ENCODE measurements around the gene NELL1.

NELL1 gene

GRCh38 chr11:21195995-21196394 is 526.6 kb downstream of the NELL1 start:
- TF ChIP-seq GATA2 (IDR thresholded peaks at IDR 0.05; ENCODE audit: low read depth, low read length), result no peak
- no peak for TF ChIP-seq GATA3 (IDR thresholded peaks at IDR 0.05; ENCODE audit: low read depth, low read length)

- TF ChIP-seq GATA3 (IDR thresholded peaks at IDR 0.05; ENCODE audit: low read depth, low read length) (no peak), GATA2 (IDR thresholded peaks at IDR 0.05; ENCODE audit: low read depth, low read length) (no peak)
These were observed 529.1 kb downstream of the NELL1 start for GRCh38 chr11:21198498-21198897.

- TF ChIP-seq GATA3 (IDR thresholded peaks at IDR 0.05; ENCODE audit: low read depth, low read length) (no peak), GATA2 (IDR thresholded peaks at IDR 0.05; ENCODE audit: low read depth, low read length) (no peak)
These were observed 535.8 kb downstream of the NELL1 start for GRCh38 chr11:21205205-21205604.

- TF ChIP-seq GATA3 (IDR thresholded peaks at IDR 0.05; ENCODE audit: low read depth, low read length), result no peak
- TF ChIP-seq GATA2 (IDR thresholded peaks at IDR 0.05; ENCODE audit: low read depth, low read length), result no peak
These were observed 556.5 kb downstream of the NELL1 start for GRCh38 chr11:21225860-21226259.

- no peak for TF ChIP-seq GATA3 (IDR thresholded peaks at IDR 0.05; ENCODE audit: low read depth, low read length)
- TF ChIP-seq GATA2 (IDR thresholded peaks at IDR 0.05; ENCODE audit: low read depth, low read length), result no peak
These were observed 559.8 kb downstream of the NELL1 start for GRCh38 chr11:21229224-21229623.

- TF ChIP-seq GATA2 (IDR thresholded peaks at IDR 0.05; ENCODE audit: low read depth, low read length) (no peak), GATA3 (IDR thresholded peaks at IDR 0.05; ENCODE audit: low read depth, low read length) (no peak)
These were observed 580.8 kb downstream of the NELL1 start for GRCh38 chr11:21250196-21250595.

- TF ChIP-seq GATA2 (IDR thresholded peaks at IDR 0.05; ENCODE audit: low read depth, low read length) (no peak), GATA3 (IDR thresholded peaks at IDR 0.05; ENCODE audit: low read depth, low read length) (no peak)
These were observed 584.7 kb downstream of the NELL1 start for GRCh38 chr11:21254055-21254454.

- TF ChIP-seq GATA3 (IDR thresholded peaks at IDR 0.05; ENCODE audit: low read depth, low read length), result no peak
- no peak for TF ChIP-seq GATA2 (IDR thresholded peaks at IDR 0.05; ENCODE audit: low read depth, low read length)
These were observed 585.4 kb downstream of the NELL1 start for GRCh38 chr11:21254790-21255189.

- TF ChIP-seq GATA3 (IDR thresholded peaks at IDR 0.05; ENCODE audit: low read depth, low read length) (no peak), GATA2 (IDR thresholded peaks at IDR 0.05; ENCODE audit: low read depth, low read length) (no peak)
These were observed 588.1 kb downstream of the NELL1 start for GRCh38 chr11:21257461-21257860.

GRCh38 chr11:21258414-21258813 is 589.0 kb downstream of the NELL1 start:
- TF ChIP-seq GATA3 (IDR thresholded peaks at IDR 0.05; ENCODE audit: low read depth, low read length), result no peak

GRCh38 chr11:21260101-21260500 is 590.7 kb downstream of the NELL1 start:
- TF ChIP-seq GATA2 (IDR thresholded peaks at IDR 0.05; ENCODE audit: low read depth, low read length) (no peak), GATA3 (IDR thresholded peaks at IDR 0.05; ENCODE audit: low read depth, low read length) (no peak)

GRCh38 chr11:21262992-21263391 is 593.6 kb downstream of the NELL1 start:
- TF ChIP-seq GATA2 (IDR thresholded peaks at IDR 0.05; ENCODE audit: low read depth, low read length) (no peak), GATA3 (IDR thresholded peaks at IDR 0.05; ENCODE audit: low read depth, low read length) (no peak)

GRCh38 chr11:21264125-21264524 is 594.7 kb downstream of the NELL1 start:
- peak; percentile 61 for TF ChIP-seq GATA2 (IDR thresholded peaks at IDR 0.05; ENCODE audit: low read depth, low read length)
- TF ChIP-seq GATA3 (IDR thresholded peaks at IDR 0.05; ENCODE audit: low read depth, low read length), result peak; percentile 52; the same call in 1 of the 2 replicates

GRCh38 chr11:21268036-21268435 is 598.6 kb downstream of the NELL1 start:
- TF ChIP-seq GATA2 (IDR thresholded peaks at IDR 0.05; ENCODE audit: low read depth, low read length), result no peak
- TF ChIP-seq GATA3 (IDR thresholded peaks at IDR 0.05; ENCODE audit: low read depth, low read length), result no peak

GRCh38 chr11:21278840-21279239 is 609.5 kb downstream of the NELL1 start:
- no peak for TF ChIP-seq GATA2 (IDR thresholded peaks at IDR 0.05; ENCODE audit: low read depth, low read length)
- TF ChIP-seq GATA3 (IDR thresholded peaks at IDR 0.05; ENCODE audit: low read depth, low read length), result no peak

- TF ChIP-seq GATA3 (IDR thresholded peaks at IDR 0.05; ENCODE audit: low read depth, low read length), result peak; percentile 60
- peak; percentile 80 for TF ChIP-seq GATA2 (IDR thresholded peaks at IDR 0.05; ENCODE audit: low read depth, low read length)
These were observed 615.7 kb downstream of the NELL1 start for GRCh38 chr11:21285104-21285503.
